HCT116 (cell line): Measurements from ENCODE around the gene S100A7A. TPM values are rescaled to one million over a fixed set of nuclear protein-coding genes. Genes with fewer than 3 reads are reported as not detected.

Experiments used
- ATAC-seq: fragments of 200-7000 bp; cut with Tn5 transposase; 2 replicates; pipeline ENCODE4 v1.9.1; 2020; ENCODE audit warnings: mild to moderate bottlenecking, moderate library complexity
- Bru-seq: library from RNA; stranded (reverse); fragments of 400-500 nt; gene quantifications from one replicate; lab custom pipeline; 2021; lab: Mats Ljungman, UMichigan
- BruChase-seq, 2 experiments: library from RNA; stranded (reverse); fragments of 400-500 nt; gene quantifications; one replicate each; lab custom pipeline; 2021; lab: Mats Ljungman, UMichigan
- BruUV-seq: library from RNA; stranded (reverse); fragments of 400-500 nt; replicated peaks from 2 replicates; lab custom pipeline; 2021; lab: Mats Ljungman, UMichigan
- CTCF ChIA-PET: fragments of 300-600 bp; sonication (Branson Sonifier 250); formaldehyde crosslinking; loops from one replicate; lab custom pipeline; 2021; ENCODE audit warnings: antibody characterized with exemption; lab: Charles Lee
- POLR2A ChIA-PET: fragments of 300-600, 350-600 bp; sonication (Branson Sonifier 250); formaldehyde crosslinking; loops from one replicate; lab custom pipeline; 2021; ENCODE audit warnings: antibody characterized with exemption; lab: Charles Lee
- RAD21 ChIA-PET, 2 experiments: fragments of 300-600 bp; sonication (Branson Sonifier 250); formaldehyde crosslinking; loops; one replicate each; lab custom pipeline; 2023; ENCODE audit warnings: low total read pairs in 2 of 2; ENCODE audit not compliant: uncharacterized antibody in 2 of 2, unreplicated experiment in 2 of 2, low non-redundant PET in 1 of 2; lab: Charles Lee
- DNase-seq: peaks from one replicate; pipeline ENCODE4 v3.0.0-alpha.2; 2010; ENCODE audit warnings: low read depth, low spot score
- H2AFZ ChIP-seq: fragments of 200-600 bp; shearing (Covaris generic), sonication (generic); 2 replicates; pipeline ENCODE4 v1.6.1; 2017; ENCODE audit warnings: low read depth, mixed run types, mixed read lengths, antibody characterized with exemption, low read length; ENCODE audit not compliant: poor library complexity, severe bottlenecking
- H3K27ac ChIP-seq: 2 replicates; pipeline ENCODE4 v1.5.1; 2012; ENCODE audit warnings: low read depth, low read length
- H3K27me3 ChIP-seq: fragments of 200-600 bp; sonication (generic); 2 replicates; pipeline ENCODE4 v1.6.1; 2016; ENCODE audit warnings: mixed run types, low read length, mixed read lengths; ENCODE audit not compliant: insufficient read depth
- H3K36me3 ChIP-seq, 2 experiments: fragments of 200-500 bp in 1 of 2; fragments of 200-600 bp in 1 of 2; sonication (Bioruptor generic) in 1 of 2; sonication (generic) in 1 of 2; 2 replicates each; pipeline versions ENCODE4 v1.5.1 to v1.6.1; 2014 to 2016; ENCODE audit warnings: low read length in 2 of 2, inconsistent platforms in 1 of 2, mixed read lengths in 1 of 2, mixed run types in 1 of 2; ENCODE audit not compliant: insufficient read depth in 2 of 2, control insufficient read depth in 1 of 2
- H3K4me1 ChIP-seq, 2 experiments: fragments of 200-600 bp in 1 of 2; sonication (generic) in 1 of 2; 2 replicates each; pipeline versions ENCODE4 v1.5.1 to v1.6.1; 2012 to 2017; ENCODE audit warnings: low read length in 2 of 2, inconsistent platforms in 1 of 2, mild to moderate bottlenecking in 1 of 2, mixed read lengths in 1 of 2, mixed run types in 1 of 2, moderate library complexity in 1 of 2; ENCODE audit not compliant: insufficient read depth in 2 of 2, control insufficient read depth in 1 of 2
- H3K4me2 ChIP-seq: fragments of 200-600 bp; sonication (generic); 2 replicates; pipeline ENCODE4 v1.6.1; 2017; ENCODE audit warnings: mixed run types, low read length, mixed read lengths
- H3K4me3 ChIP-seq, 2 experiments: fragments of 200-600 bp in 1 of 2; sonication (generic) in 1 of 2; replicated peaks in 1 of 2; 2 replicates each; pipeline ENCODE4 v1.5.1; 2011 to 2016; ENCODE audit warnings: low read length in 2 of 2, control low read depth in 1 of 2, low read depth in 1 of 2, mild to moderate bottlenecking in 1 of 2, mixed read lengths in 1 of 2, mixed run types in 1 of 2
- H3K79me2 ChIP-seq: fragments of 200-600 bp; sonication (generic); 2 replicates; pipeline ENCODE4 v1.6.1; 2017; ENCODE audit warnings: mild to moderate bottlenecking, mixed run types, low read length, moderate library complexity, mixed read lengths; ENCODE audit not compliant: insufficient read depth
- H3K9ac ChIP-seq: fragments of 200-600 bp; sonication (generic); 2 replicates; pipeline ENCODE4 v1.6.1; 2016; ENCODE audit warnings: low read length, mixed read lengths
- H3K9me2 ChIP-seq: fragments of 200-600 bp; sonication (generic), shearing (Covaris generic); 2 replicates; pipeline ENCODE4 v1.6.1; 2017; ENCODE audit warnings: mixed run types, mild to moderate bottlenecking, moderate library complexity; ENCODE audit not compliant: insufficient read depth
- H3K9me3 ChIP-seq, 2 experiments: fragments of 200-500 bp in 1 of 2; fragments of 200-600 bp in 1 of 2; sonication (Bioruptor generic) in 1 of 2; sonication (generic) in 1 of 2; 2 replicates each; pipeline ENCODE4 v1.6.1; 2014 to 2017; ENCODE audit warnings: low read length in 2 of 2, mixed read lengths in 2 of 2, inconsistent platforms in 1 of 2, low read depth in 1 of 2, mild to moderate bottlenecking in 1 of 2, mixed run types in 1 of 2, moderate library complexity in 1 of 2; ENCODE audit not compliant: control insufficient read depth in 1 of 2, insufficient read depth in 1 of 2
- H4K20me1 ChIP-seq: fragments of 200-600 bp; sonication (generic), shearing (Covaris generic); 2 replicates; pipeline ENCODE4 v1.6.1; 2017; ENCODE audit warnings: mixed run types, mild to moderate bottlenecking, moderate library complexity; ENCODE audit not compliant: insufficient read depth
- CEBPB ChIP-seq: IDR thresholded peaks from 2 replicates; pipeline ENCODE4 v1.6.1; 2012; ENCODE audit warnings: low read depth
- FOSL1 ChIP-seq: IDR thresholded peaks from 2 replicates; pipeline ENCODE4 v1.6.1; 2012; ENCODE audit warnings: low read depth
- JUND ChIP-seq: IDR thresholded peaks from 2 replicates; pipeline ENCODE4 v1.6.1; 2012
- REST ChIP-seq: IDR thresholded peaks from 2 replicates; pipeline ENCODE4 v1.6.1; 2012; ENCODE audit warnings: low read depth
- SIN3A ChIP-seq: IDR thresholded peaks from 2 replicates; pipeline ENCODE4 v1.6.1; 2012; ENCODE audit warnings: low read depth
- SP1 ChIP-seq: IDR thresholded peaks from 2 replicates; pipeline ENCODE4 v1.6.1; 2012; ENCODE audit warnings: low read depth
- ZBTB33 ChIP-seq: IDR thresholded peaks from 2 replicates; pipeline ENCODE4 v1.6.1; 2011; ENCODE audit warnings: mild to moderate bottlenecking, low read length, moderate library complexity; ENCODE audit not compliant: insufficient replicate concordance; ENCODE audit errors: extremely low read depth
- intact Hi-C: fragments of 100-400 bp; cut with micrococcal nuclease; formaldehyde crosslinking; loops from 2 replicates; pipeline ENCODE4 v1.10.0; 2022
- long read RNA-seq: library from polyadenylated mRNA; unstranded; transcript quantifications from one replicate; pipeline ENCODE4 v2.0.0, GENCODE V29; 2021; ENCODE audit not compliant: unreplicated experiment
- polyA plus RNA-seq: library from polyadenylated mRNA; unstranded; fragments of >200 nt; gene quantifications from 2 replicates; pipeline ENCODE4 v1.2.1, GENCODE V29; 2012; ENCODE audit warnings: missing spikeins
- total RNA-seq: library from RNA; stranded (reverse); gene quantifications from one replicate; pipeline ENCODE4 v1.2.1, GENCODE V29; 2021; ENCODE audit not compliant: unreplicated experiment

Gene S100A7A
- total RNA-seq (not detected), Bru-seq, nascent RNA (not detected), BruChase-seq, experiment 1, labeled RNA remaining after a 6-hour chase (not detected), BruChase-seq, experiment 2, labeled RNA remaining after a 2-hour chase (not detected)
- not detected in 2 replicates for polyA plus RNA-seq
- long read RNA-seq: 0 reads

- no peak for ATAC-seq
- no peak for DNase-seq
- Histone ChIP-seq H3K4me3 (no peak within 1 kb of the TSS), H3K36me3 (no peaks in the 10 kb centered on the region), H3K4me2 (no peak within 1 kb of the TSS), H3K4me1 (no peaks in the 10 kb centered on the region), H3K27ac (no peak within 1 kb of the TSS), H3K9me3 (no peaks in the 10 kb centered on the region), H4K20me1 (no peaks in the 10 kb centered on the region), H3K79me2 (no peaks in the 10 kb centered on the region), H3K9ac (no peak within 1 kb of the TSS), H2AFZ (no peak within 1 kb of the TSS), H3K9me2 (no peaks in the 10 kb centered on the region), H3K27me3 (peaks cover 40% of the 10 kb centered on the region)
- ChIA-PET CTCF (no interaction called here), RAD21 (no interaction called here), POLR2A (no interaction called here)
- intact Hi-C loops: no loop called here
- TF ChIP-seq SP1 (no peak), JUND (no peak), CEBPB (no peak), REST (no peak), SIN3A (no peak), ZBTB33 (no peak), FOSL1 (no peak)
- no TSS peak for BruUV-seq
These were observed at the start of gene S100A7A for GRCh38 chr1:153415850-153416570. Gene S100A7A (plus strand): TSS chr1:153416520. CDS start chr1:153418083, 1,563 bp downstream.
